GM12873 (cell line): ENCODE results near the gene F8.
A peak's percentile ranks its signal among the peaks of the same experiment; 100 is the strongest.

Experiments
- TF ChIP-seq, protein P1 (sequence below): IDR thresholded peaks from 2 replicates; pipeline ENCODE4 v1.5.1; 2012; ENCODE audit warnings: low read depth, mild to moderate bottlenecking, moderate library complexity, low read length, control low read depth; ENCODE audit not compliant: insufficient read depth; ENCODE audit errors: missing control alignments

The F8 gene

DNA sequence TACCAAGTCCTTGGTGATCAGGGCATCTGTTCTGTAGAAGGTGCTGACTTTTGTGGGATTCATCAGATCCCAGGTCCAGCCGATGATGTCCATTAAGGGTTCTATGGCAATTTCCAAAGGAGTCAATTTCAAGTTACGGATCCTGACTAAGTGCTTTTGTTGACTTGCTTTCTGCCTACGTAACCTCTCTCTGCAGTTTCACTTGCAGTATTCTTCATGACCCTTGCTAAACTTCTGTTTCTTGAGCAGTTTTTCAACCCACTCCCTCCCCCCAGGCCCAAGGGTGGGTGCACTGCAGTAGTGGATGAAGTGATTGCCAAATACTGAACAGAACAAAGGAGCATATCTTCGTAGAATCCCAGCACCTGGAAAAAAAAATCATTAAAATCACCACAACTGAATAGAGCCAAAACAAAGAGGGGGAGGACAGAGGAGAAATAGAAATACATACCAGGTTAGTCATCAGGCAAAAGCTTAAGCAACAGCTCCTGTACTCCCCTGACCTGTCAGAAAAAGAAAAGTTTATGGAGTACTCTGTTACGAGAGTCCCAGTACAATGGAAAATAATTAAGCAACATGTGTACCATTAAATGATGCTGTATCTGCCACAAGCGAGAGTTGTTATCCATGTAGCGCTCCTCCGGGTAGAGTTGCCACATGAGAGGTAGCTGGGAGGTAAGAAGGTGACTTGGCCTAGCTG, 42.7 kb upstream of the F8 start:
- TF ChIP-seq, protein P1, sequence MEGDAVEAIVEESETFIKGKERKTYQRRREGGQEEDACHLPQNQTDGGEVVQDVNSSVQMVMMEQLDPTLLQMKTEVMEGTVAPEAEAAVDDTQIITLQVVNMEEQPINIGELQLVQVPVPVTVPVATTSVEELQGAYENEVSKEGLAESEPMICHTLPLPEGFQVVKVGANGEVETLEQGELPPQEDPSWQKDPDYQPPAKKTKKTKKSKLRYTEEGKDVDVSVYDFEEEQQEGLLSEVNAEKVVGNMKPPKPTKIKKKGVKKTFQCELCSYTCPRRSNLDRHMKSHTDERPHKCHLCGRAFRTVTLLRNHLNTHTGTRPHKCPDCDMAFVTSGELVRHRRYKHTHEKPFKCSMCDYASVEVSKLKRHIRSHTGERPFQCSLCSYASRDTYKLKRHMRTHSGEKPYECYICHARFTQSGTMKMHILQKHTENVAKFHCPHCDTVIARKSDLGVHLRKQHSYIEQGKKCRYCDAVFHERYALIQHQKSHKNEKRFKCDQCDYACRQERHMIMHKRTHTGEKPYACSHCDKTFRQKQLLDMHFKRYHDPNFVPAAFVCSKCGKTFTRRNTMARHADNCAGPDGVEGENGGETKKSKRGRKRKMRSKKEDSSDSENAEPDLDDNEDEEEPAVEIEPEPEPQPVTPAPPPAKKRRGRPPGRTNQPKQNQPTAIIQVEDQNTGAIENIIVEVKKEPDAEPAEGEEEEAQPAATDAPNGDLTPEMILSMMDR = no peak

DNA sequence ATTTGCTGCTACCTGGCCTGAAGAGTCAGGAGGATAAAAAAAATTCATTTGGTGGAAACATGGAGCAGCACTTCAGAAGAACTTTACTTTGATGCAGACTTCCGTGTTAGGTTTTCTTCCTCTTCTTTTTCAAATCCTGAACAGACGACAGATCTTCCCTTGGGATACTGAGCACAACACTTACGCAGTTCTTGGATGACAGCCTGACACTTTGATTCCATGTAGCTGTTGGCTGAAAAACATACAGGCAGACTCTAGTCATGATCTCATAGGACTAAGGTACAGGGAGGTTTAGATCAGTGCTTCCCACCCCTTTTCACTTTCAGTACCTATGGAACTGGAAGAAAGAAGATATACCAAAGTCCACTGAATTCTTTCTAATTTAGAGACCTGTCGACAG, 39.2 kb upstream of the F8 start:
- TF ChIP-seq, protein P1 = no peak

DNA sequence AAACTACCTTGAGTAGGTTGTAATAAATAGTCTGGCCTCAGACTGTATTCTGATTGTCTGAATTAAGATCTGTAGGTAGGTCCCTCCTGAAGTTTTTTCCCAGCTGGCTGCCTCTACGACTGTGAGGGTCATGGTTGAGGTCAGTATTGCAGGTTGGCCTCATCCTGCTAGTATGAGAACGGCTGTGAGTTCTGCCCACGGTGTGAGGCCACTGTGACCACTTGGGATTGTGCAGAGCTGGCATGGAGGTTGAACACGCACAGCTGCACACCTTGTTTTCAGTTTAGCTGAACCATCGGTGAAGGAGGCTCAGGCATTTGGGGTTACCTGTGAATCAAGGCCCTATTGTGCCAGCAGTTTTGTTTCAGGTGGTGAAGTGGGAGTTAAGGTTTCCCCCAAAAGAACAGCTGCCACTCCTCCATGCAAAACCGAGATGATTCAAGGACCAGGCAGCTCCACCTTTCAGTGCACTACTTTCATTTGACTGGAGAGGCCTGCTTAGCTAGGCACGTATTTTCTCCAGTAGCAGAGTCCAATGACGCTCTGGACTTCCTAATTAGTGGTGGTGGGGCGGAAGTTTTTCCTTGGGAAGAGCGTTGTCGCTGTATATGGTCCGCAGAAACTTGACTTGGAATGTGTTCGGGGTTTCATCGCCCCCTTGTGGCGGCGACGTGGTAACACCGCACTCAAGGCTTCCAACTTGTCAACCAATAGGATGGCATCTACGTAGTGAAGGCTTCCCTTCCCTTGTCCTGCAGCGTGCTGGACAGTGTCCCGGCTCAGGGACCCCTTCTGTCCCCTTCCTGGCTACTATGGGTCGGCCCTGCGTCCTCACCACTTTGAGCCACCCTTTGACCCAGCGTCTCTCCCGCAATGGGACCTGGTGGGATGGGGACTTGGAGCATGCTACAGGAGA, 34.6 kb upstream of the F8 start:
- TF ChIP-seq, protein P1 = peak; percentile 89

DNA sequence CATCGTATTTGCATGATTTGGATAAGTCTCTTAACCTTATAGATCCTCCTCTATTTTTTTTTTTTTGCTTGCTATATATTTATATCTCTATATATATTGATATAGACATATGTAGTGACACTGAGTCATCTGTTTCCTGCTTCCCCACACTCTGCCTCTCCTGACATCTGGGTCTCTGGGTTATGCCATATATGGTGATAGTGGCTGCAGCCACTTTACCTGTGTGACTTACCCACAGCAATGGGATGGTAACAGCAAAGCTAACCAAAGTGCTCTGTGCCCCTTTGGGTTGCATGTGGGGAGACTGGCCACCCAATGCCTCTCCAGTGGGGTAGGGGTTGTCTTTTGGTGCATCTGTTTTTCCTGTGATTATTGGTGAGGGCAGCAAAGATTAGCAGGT, 33.9 kb upstream of the F8 start:
- TF ChIP-seq, protein P1 = no peak

DNA sequence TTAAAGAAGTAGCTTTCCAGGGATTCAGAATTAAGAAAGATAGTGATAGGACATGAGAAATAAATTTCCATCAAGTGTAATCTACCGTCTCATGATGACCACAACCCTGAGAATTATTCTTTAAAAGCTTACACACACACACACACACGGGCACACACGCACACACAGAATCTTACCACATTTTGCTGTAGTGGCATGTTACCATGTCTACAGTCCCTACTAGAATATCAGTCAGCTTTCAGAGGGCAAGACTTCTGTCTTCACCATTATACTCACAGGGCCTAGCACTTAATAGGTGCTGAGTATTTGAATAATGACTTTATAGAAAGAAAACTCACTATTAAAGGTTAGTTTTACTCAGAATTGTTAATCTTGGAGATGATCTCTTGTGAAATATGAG, 33.0 kb upstream of the F8 start:
- TF ChIP-seq, protein P1 = no peak

DNA sequence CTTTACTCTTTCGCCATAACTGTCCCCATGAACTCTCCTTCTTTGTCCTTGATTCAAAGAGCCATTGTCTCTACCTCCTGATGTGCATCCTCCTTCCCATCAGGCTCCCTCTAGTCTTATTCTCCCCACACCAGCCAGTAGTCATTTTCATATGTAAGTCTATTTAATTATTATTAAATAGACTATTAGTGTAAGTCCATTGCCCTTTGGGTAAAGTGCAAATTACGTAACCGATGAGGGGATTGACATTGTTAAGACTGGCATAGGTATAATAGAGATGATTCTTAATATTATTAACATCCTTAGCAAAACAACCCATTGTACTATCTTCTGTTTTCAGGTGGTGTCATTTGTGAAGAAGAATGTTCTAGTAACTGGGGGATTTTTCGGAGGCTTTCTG, 31.7 kb upstream of the F8 start:
- TF ChIP-seq, protein P1 = no peak

DNA sequence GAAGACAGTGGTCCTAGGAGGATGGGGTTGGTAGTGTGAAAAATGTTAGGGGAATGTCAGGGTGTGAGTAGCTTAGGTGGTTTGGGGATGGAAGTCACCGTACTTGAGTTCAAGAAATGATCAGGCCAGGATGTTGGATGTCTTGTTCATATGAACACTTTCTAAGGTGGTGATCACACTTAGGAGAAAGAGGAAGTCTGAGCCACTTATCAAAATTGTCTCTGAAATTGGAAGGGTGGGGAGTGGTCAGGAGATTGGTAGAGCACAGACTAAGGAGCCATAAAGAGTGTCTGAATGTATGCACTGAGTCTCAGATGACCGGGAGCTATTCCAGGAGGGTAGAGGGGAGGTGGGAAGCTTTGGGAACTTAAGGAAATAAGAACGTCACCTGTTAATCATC, 31.1 kb upstream of the F8 start:
- TF ChIP-seq, protein P1 = no peak
